CD8-positive, alpha-beta memory T cell (primary cell): ENCODE results near the gene HMCES. TPM values are rescaled to one million over a fixed set of nuclear protein-coding genes. Genes with fewer than 3 reads are reported as not detected.
"Not testable (repeated sequence)": the region's sequence is repeated elsewhere in the genome, so short reads cannot be mapped to it uniquely, and the experiment has no call there.

ENCODE experiments used
- CTCF ChIA-PET: fragments of 350-600 bp; sonication (Branson Sonifier 250); formaldehyde crosslinking; loops from one replicate; lab custom pipeline; 2021; ENCODE audit warnings: antibody characterized with exemption; lab: Charles Lee
- POLR2A ChIA-PET: fragments of 350-600 bp; sonication (Branson Sonifier 250); formaldehyde crosslinking; loops from one replicate; lab custom pipeline; 2021; ENCODE audit warnings: antibody characterized with exemption; lab: Charles Lee
- DNase-seq, 5 donors: peaks; one replicate each; pipeline versions ENCODE4 v3.0.0 to v3.0.0-alpha.2; 2020 to 2022; ENCODE audit warnings: mixed read lengths in 1 of 5
- H3K27ac ChIP-seq: one replicate; pipeline ENCODE4 v1.7.0; 2013; ENCODE audit warnings: low read depth, mild to moderate bottlenecking, low read length, moderate library complexity
- H3K27me3 ChIP-seq: 2 replicates; pipeline ENCODE4 v1.7.0; 2013; ENCODE audit warnings: low read length, mild to moderate bottlenecking; ENCODE audit not compliant: insufficient read depth, poor library complexity, severe bottlenecking
- H3K36me3 ChIP-seq: 2 replicates; pipeline ENCODE4 v1.7.0; 2013; ENCODE audit warnings: mild to moderate bottlenecking, low read length, moderate library complexity; ENCODE audit not compliant: insufficient read depth
- H3K4me1 ChIP-seq: 2 replicates; pipeline ENCODE4 v1.7.0; 2013; ENCODE audit warnings: mild to moderate bottlenecking, low read length, moderate library complexity; ENCODE audit not compliant: insufficient read depth
- H3K4me3 ChIP-seq: 2 replicates; pipeline ENCODE4 v1.7.0; 2013; ENCODE audit warnings: mild to moderate bottlenecking, low read length
- H3K9me3 ChIP-seq: 2 replicates; pipeline ENCODE4 v1.7.0; 2013; ENCODE audit warnings: mild to moderate bottlenecking, low read length
- H3K27ac Mint-ChIP-seq, 8 donors: one replicate each; pipeline ENCODE4 v1.8.0; 2020 to 2021; ENCODE audit warnings: mixed read lengths in 8 of 8, mild to moderate bottlenecking in 6 of 8, inconsistent platforms in 3 of 8, moderate library complexity in 3 of 8
- H3K27me3 Mint-ChIP-seq, 2 donors: one replicate each; pipeline ENCODE4 v1.8.0; 2020 to 2021; ENCODE audit warnings: mixed read lengths in 2 of 2, mild to moderate bottlenecking in 1 of 2, moderate library complexity in 1 of 2
- H3K36me3 Mint-ChIP-seq, 3 donors: one replicate each; pipeline ENCODE4 v1.8.0; 2020 to 2021; ENCODE audit warnings: mixed read lengths in 3 of 3, inconsistent platforms in 1 of 3, mild to moderate bottlenecking in 1 of 3
- H3K4me1 Mint-ChIP-seq, 3 donors: one replicate each; pipeline ENCODE4 v1.8.0; 2020 to 2021; ENCODE audit warnings: mixed read lengths in 3 of 3, inconsistent platforms in 1 of 3, mild to moderate bottlenecking in 1 of 3
- H3K4me3 Mint-ChIP-seq, 7 donors: one replicate each; pipeline ENCODE4 v1.8.0; 2020 to 2021; ENCODE audit warnings: mixed read lengths in 7 of 7, mild to moderate bottlenecking in 6 of 7, moderate library complexity in 4 of 7, inconsistent platforms in 2 of 7
- H3K9me3 Mint-ChIP-seq, 5 donors: one replicate each; pipeline ENCODE4 v1.8.0; 2020 to 2022; ENCODE audit warnings: mixed read lengths in 5 of 5, mild to moderate bottlenecking in 3 of 5, moderate library complexity in 2 of 5, inconsistent platforms in 1 of 5
- polyA plus RNA-seq: library from polyadenylated mRNA; unstranded; fragments of 300-500 nt; fragmentation: Illumina TruSeq; gene quantifications from one replicate; pipeline ENCODE4 v1.2.3, GENCODE V29; 2021
- total RNA-seq, 2 experiments: library from RNA; stranded (reverse); gene quantifications; one replicate each; pipeline ENCODE4 v1.2.3, GENCODE V29; 2021

The HMCES gene
- total and polyA plus RNA-seq, 3 experiments from 2014 or later: 64.3 to 97.9 (median 64.6) TPM

DNA sequence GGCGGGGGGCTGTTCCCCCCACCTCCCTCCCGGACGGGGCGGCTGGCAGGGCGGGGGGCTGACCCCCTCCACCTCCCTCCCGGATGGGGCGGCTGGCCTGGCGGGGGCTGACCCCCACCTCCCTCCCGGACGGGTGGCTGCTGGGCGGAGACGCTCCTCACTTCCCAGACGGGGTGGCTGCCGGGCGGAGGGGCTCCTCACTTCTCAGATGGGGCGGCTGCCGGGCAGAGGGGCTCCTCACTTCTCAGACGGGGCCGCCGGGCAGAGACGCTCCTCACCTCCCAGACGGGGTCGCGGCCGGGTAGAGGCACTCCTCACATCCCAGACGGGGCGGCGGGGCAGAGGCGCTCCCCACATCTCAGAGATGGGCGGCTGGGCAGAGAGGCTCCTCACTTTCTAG, 61.2 kb downstream of the HMCES start:
- H3K9me3 ChIP-seq, H3K27ac ChIP-seq, H3K9me3 Mint-ChIP-seq, H3K4me3 Mint-ChIP-seq, H3K36me3 ChIP-seq, H3K27ac Mint-ChIP-seq, DNase-seq, H3K4me3 ChIP-seq, H3K4me1 Mint-ChIP-seq, CTCF ChIA-PET, H3K27me3 ChIP-seq, H3K4me1 ChIP-seq, POLR2A ChIA-PET, H3K36me3 Mint-ChIP-seq: not testable (repeated sequence)
- H3K27me3 Mint-ChIP-seq: peaks cover 11 to 19% of the 10 kb centered on the region in 2 donors

- Histone ChIP-seq H3K36me3 (no peaks in the 10 kb centered on the region), H3K9me3 (no peaks in the 10 kb centered on the region), H3K27ac (no peak overlapping the region), H3K4me1 (no peaks in the 10 kb centered on the region), H3K27me3 (no peaks in the 10 kb centered on the region), H3K4me3 (no peak overlapping the region)
- Mint-ChIP-seq H3K9me3 (no peaks in the 10 kb centered on the region), H3K4me3 (no peak overlapping the region), H3K27me3 (peaks cover 18 to 30% of the 10 kb centered on the region in 2 donors), H3K27ac (peak overlapping the region in 1 of 8 donors; percentile 57), H3K4me1 (peaks cover 0 to 4% (median 0%) of the 10 kb centered on the region in 3 donors), H3K36me3 (no peaks in the 10 kb centered on the region)
- ChIA-PET POLR2A (no interaction called here), CTCF (interaction anchor here (1.7 kb wide), 1 partner anchor 25 kb away, joined by 4 read pairs; a partner anchor contains a TSS)
- no peak for DNase-seq
These were observed 62.9 kb downstream of the HMCES start for GRCh38 chr3:129341331-129342141.

DNA sequence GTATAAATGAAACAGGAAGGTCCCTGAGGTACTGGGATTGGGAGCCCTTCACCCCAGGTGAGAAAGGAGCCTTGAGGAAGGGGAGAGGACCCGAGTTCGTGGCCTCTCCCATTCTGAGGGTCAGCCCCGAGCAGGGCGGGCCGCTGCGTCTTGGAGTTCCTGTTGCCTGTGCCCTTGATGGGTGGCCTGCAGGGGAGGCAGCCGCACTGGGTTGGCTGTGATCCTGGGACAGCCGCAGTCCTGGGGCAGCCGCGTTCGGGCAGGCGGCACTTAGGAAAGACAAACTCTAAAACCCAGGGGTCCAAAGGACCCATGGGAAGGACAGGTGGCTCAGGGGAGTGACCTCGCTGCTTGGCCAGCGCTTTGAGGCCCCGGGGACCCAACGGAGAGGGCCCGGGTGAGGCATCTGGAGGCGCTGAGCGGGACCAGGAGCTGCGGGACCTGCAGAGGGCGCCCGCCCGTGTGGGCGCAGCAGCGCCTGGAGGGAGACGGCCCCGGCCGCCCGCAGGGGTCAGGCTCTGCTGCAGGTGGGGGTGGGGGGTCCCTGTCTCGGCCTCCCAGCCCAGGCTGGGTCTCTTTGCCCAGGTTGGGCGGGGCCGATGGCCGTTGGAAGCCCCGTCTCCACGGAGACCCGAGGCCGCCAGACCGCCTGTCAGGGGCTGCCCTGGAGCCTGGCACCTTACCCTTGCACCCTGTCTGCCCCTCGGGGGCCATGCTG, 65.1 kb downstream of the HMCES start:
- Histone ChIP-seq H3K9me3 (no peaks in the 10 kb centered on the region), H3K4me3 (no peak overlapping the region), H3K4me1 (no peaks in the 10 kb centered on the region), H3K27ac (no peak overlapping the region), H3K36me3 (no peaks in the 10 kb centered on the region), H3K27me3 (no peaks in the 10 kb centered on the region)
- H3K27ac Mint-ChIP-seq: peak overlapping the region in 2 of 8 donors; percentile 10 to 91
- ChIA-PET POLR2A (no interaction called here), CTCF (no interaction called here)
- no peaks in the 10 kb centered on the region for H3K36me3 Mint-ChIP-seq
- H3K4me3 Mint-ChIP-seq: peak overlapping the region in 2 of 7 donors; percentile 17 to 45
- no peaks in the 10 kb centered on the region for H3K9me3 Mint-ChIP-seq
- peaks cover 26 to 37% of the 10 kb centered on the region in 2 donors for H3K27me3 Mint-ChIP-seq
- peak in 1 of 5 donors; percentile 9 for DNase-seq
- H3K4me1 Mint-ChIP-seq: peaks cover 0 to 4% (median 2%) of the 10 kb centered on the region in 3 donors

- ChIA-PET POLR2A (no interaction called here), CTCF (no interaction called here)
- Histone ChIP-seq H3K36me3 (no peaks in the 10 kb centered on the region), H3K27me3 (no peaks in the 10 kb centered on the region), H3K4me1 (no peaks in the 10 kb centered on the region), H3K4me3 (no peak overlapping the region), H3K9me3 (no peaks in the 10 kb centered on the region), H3K27ac (no peak overlapping the region)
- H3K9me3 Mint-ChIP-seq: no peaks in the 10 kb centered on the region
- H3K4me1 Mint-ChIP-seq: peaks cover 0 to 4% (median 2%) of the 10 kb centered on the region in 3 donors
- no peak overlapping the region for H3K27ac Mint-ChIP-seq
- H3K4me3 Mint-ChIP-seq: peak overlapping the region in 1 of 7 donors; percentile 27
- no peaks in the 10 kb centered on the region for H3K36me3 Mint-ChIP-seq
- peaks cover 27 to 37% of the 10 kb centered on the region in 2 donors for H3K27me3 Mint-ChIP-seq
- DNase-seq: no peak
These were observed 66.0 kb downstream of the HMCES start for GRCh38 chr3:129344540-129345220.

DNA sequence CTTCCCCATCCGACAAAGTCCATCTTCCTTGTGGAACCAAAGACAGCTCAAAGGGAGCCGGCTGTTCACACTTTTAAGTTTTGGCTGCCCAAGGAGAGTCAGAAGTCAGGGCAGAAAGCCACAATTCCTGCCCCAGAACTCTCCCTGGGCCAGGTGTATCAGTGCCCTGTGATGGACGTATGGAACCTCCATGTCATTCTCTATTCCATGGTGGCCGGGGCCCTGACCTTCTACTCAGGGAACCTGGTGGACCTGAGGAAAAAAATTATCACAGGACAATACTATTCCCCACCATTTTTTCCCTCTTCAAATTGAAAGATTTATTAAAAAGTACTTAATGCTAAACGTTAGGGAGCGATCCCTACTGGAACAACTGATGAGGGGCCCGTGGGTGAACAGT, 66.6 kb downstream of the HMCES start:
- no peaks in the 10 kb centered on the region for H3K36me3 ChIP-seq
- no peaks in the 10 kb centered on the region for H3K9me3 Mint-ChIP-seq

GRCh38 chr3:129345971-129346370, 67.3 kb downstream of the HMCES start:
- no peak for DNase-seq
- no peaks in the 10 kb centered on the region for H3K9me3 Mint-ChIP-seq
- Histone ChIP-seq H3K9me3 (no peaks in the 10 kb centered on the region), H3K27ac (no peak overlapping the region), H3K36me3 (no peaks in the 10 kb centered on the region), H3K4me1 (no peaks in the 10 kb centered on the region), H3K27me3 (no peaks in the 10 kb centered on the region), H3K4me3 (no peak overlapping the region)
- ChIA-PET CTCF (no interaction called here), POLR2A (no interaction called here)
- peak overlapping the region in 1 of 8 donors; percentile 38 for H3K27ac Mint-ChIP-seq
- peak overlapping the region in 1 of 7 donors; percentile 46 for H3K4me3 Mint-ChIP-seq
- peaks cover 31 to 37% of the 10 kb centered on the region in 2 donors for H3K27me3 Mint-ChIP-seq
- H3K4me1 Mint-ChIP-seq: peaks cover 0 to 4% (median 2%) of the 10 kb centered on the region in 3 donors
- no peaks in the 10 kb centered on the region for H3K36me3 Mint-ChIP-seq

More for the DNA sequence above, 66.6 kb downstream of the HMCES start:
- H3K27me3 Mint-ChIP-seq: peaks cover 31 to 37% of the 10 kb centered on the region in 2 donors
- H3K4me1 Mint-ChIP-seq: peaks cover 0 to 4% (median 2%) of the 10 kb centered on the region in 3 donors
- no peaks in the 10 kb centered on the region for H3K27me3 ChIP-seq
- H3K36me3 Mint-ChIP-seq: no peaks in the 10 kb centered on the region
- no peak overlapping the region for H3K27ac Mint-ChIP-seq
- H3K4me3 Mint-ChIP-seq: no peak overlapping the region
- no peaks in the 10 kb centered on the region for H3K4me1 ChIP-seq
- no peaks in the 10 kb centered on the region for H3K9me3 ChIP-seq
- no peak for DNase-seq
- CTCF ChIA-PET: no interaction called here
- POLR2A ChIA-PET: no interaction called here
- no peak overlapping the region for H3K27ac ChIP-seq
- H3K4me3 ChIP-seq: no peak overlapping the region

DNA sequence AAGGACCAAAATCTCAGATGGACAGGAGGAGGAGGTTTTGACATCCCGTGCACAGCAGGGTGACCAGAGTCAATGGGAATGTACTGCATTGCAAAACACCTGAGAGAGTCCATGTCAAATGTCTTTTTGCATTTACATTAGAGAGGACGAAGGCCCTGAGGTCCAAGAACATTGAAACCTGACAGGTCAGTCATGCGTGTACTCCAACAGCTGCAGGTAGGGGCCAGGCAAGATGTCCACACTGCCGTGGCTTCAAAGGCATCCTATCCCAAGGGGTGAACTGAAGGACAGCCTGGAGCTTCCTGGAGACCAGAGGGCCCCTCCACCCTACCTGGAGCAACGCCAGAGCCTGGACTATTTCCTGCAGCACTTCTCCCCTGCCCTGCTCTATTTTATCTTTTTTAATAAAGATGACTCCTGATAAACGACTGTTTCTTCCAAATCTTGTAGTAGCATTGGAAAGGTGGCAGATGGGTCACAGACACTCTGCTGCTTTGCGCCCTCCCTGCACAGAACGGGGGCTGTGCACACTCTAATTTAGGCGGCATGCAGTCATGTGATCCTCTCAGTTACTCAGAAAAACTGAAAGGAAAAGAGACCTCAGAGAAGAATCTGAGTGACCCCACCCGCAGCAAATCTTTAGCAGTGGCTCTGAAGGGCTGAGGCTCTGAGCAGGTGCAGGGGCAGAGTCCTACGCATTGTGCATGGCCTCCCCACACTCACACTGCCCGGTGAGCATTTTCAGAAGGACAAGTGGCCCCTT, 68.2 kb downstream of the HMCES start:
- H3K36me3 Mint-ChIP-seq: no peaks in the 10 kb centered on the region

More for the DNA sequence above, 68.2 kb downstream of the HMCES start:
- H3K9me3 ChIP-seq: no peaks in the 10 kb centered on the region
- Mint-ChIP-seq H3K27ac (peak overlapping the region in 1 of 8 donors; percentile 74), H3K9me3 (no peaks in the 10 kb centered on the region), H3K4me3 (no peak overlapping the region), H3K27me3 (peaks cover 31 to 37% of the 10 kb centered on the region in 2 donors), H3K4me1 (peaks cover 0 to 4% (median 2%) of the 10 kb centered on the region in 3 donors)
- no peak overlapping the region for H3K4me3 ChIP-seq
- no peak overlapping the region for H3K27ac ChIP-seq
- H3K27me3 ChIP-seq: no peaks in the 10 kb centered on the region
- POLR2A ChIA-PET: no interaction called here
- CTCF ChIA-PET: no interaction called here
- no peaks in the 10 kb centered on the region for H3K36me3 ChIP-seq
- peak in 1 of 5 donors; percentile 8 for DNase-seq
- H3K4me1 ChIP-seq: no peaks in the 10 kb centered on the region
